NCI-H460 (cell line): ENCODE data around the gene PLEKHN1. TPM values are rescaled to one million over a fixed set of nuclear protein-coding genes. Genes with fewer than 3 reads are reported as not detected.
"Not testable (repeated sequence)": the region's sequence is repeated elsewhere in the genome, so short reads cannot be mapped to it uniquely, and the experiment has no call there.

Source experiments
- DNase-seq: peaks from one replicate; pipeline ENCODE4 v3.0.0-alpha.2; 2016; ENCODE audit warnings: low read depth; ENCODE audit errors: extremely low read depth
- total RNA-seq: library from RNA; depleted of rRNA; stranded (reverse); fragments of >200 nt; shearing (Covaris generic); gene quantifications from 2 replicates; pipeline ENCODE4 v1.2.3, GENCODE V29; 2014

PLEKHN1 gene
- total RNA-seq, 1 experiment from 2014 or later = 0.84 TPM

GRCh38 chr1:971751-972506 lies 5.6 kb downstream of the PLEKHN1 start:
- no peak for DNase-seq

- no peak for DNase-seq
These were observed 6.6 kb downstream of the PLEKHN1 start for GRCh38 chr1:972726-973458.

- no peak for DNase-seq
These were observed 7.4 kb downstream of the PLEKHN1 start for GRCh38 chr1:973459-974292.

- DNase-seq = no peak
These were observed 8.0 kb downstream of the PLEKHN1 start for GRCh38 chr1:974293-974640.

- no peak for DNase-seq
These were observed 8.5 kb downstream of the PLEKHN1 start for GRCh38 chr1:974687-975328.

GRCh38 chr1:975365-975764 lies 9.1 kb downstream of the PLEKHN1 start:
- no peak for DNase-seq

GRCh38 chr1:975896-976683 lies 9.8 kb downstream of the PLEKHN1 start:
- DNase-seq = peak; percentile 74

- DNase-seq = not testable (repeated sequence)
These were observed 10.5 kb downstream of the PLEKHN1 start for GRCh38 chr1:976791-977190.

GRCh38 chr1:978069-978834 lies 12.0 kb downstream of the PLEKHN1 start:
- no peak for DNase-seq

GRCh38 chr1:978835-979743 lies 12.8 kb downstream of the PLEKHN1 start:
- DNase-seq = no peak

GRCh38 chr1:979744-980072 lies 13.4 kb downstream of the PLEKHN1 start:
- DNase-seq = no peak

GRCh38 chr1:980137-980571 lies 13.9 kb downstream of the PLEKHN1 start:
- no peak for DNase-seq

GRCh38 chr1:980602-981395 lies 14.5 kb downstream of the PLEKHN1 start:
- no peak for DNase-seq

GRCh38 chr1:981491-981954 lies 15.2 kb downstream of the PLEKHN1 start:
- no peak for DNase-seq

GRCh38 chr1:981955-982558 lies 15.8 kb downstream of the PLEKHN1 start, which contains the start of gene PERM1:
PERM1 (minus strand) TSS chr1:982093; CDS start chr1:981029, 1,064 bp downstream.
- DNase-seq = no peak

- no peak for DNase-seq
These were observed 16.6 kb downstream of the PLEKHN1 start for GRCh38 chr1:982765-983436.
